H1 (cell line): ENCODE results near the gene ZNF446. TPM values are rescaled to one million over a fixed set of nuclear protein-coding genes. Genes with fewer than 3 reads are reported as not detected.

ENCODE experiments used
- EP300 ChIP-seq, 2 experiments: IDR thresholded peaks; 1 replicate in 1 of 2; 2 replicates in 1 of 2; pipeline ENCODE4 v1.6.1; 2011 to 2012; ENCODE audit warnings: low read depth in 2 of 2, low read length in 2 of 2, mild to moderate bottlenecking in 2 of 2, borderline replicate concordance in 1 of 2, inconsistent platforms in 1 of 2, moderate library complexity in 1 of 2
- polyA plus RNA-seq, 7 experiments: library from polyadenylated mRNA; depleted of rRNA in 3 of 7; stranded (reverse) in 5 of 7; unstranded in 2 of 7; fragments of >200 nt in 5 of 7; fragments of 200-250 nt in 2 of 7; gene quantifications; 1 replicate in 5 of 7; 2 replicates in 1 of 7; 4 replicates in 1 of 7; pipeline versions ENCODE4 v1.2.1 to v1.2.3, GENCODE V29; 2011 to 2013; ENCODE audit warnings: missing spikeins in 2 of 7, mixed read lengths in 2 of 7
- total RNA-seq: library from RNA; stranded (reverse); fragmentation: NEBNext Ultra II Directional; extraction: Animal tissue kit (Norgen Biotek cat#: 25700); gene quantifications from 2 replicates; pipeline ENCODE4 v1.2.1, GENCODE V29; 2021

ZNF446 gene
- total and polyA plus RNA-seq, 2 of the 8 experiments (the other 6 are each of a cell fraction or from before 2014, with no cell fraction given) = 4.1 to 5.5 TPM

DNA sequence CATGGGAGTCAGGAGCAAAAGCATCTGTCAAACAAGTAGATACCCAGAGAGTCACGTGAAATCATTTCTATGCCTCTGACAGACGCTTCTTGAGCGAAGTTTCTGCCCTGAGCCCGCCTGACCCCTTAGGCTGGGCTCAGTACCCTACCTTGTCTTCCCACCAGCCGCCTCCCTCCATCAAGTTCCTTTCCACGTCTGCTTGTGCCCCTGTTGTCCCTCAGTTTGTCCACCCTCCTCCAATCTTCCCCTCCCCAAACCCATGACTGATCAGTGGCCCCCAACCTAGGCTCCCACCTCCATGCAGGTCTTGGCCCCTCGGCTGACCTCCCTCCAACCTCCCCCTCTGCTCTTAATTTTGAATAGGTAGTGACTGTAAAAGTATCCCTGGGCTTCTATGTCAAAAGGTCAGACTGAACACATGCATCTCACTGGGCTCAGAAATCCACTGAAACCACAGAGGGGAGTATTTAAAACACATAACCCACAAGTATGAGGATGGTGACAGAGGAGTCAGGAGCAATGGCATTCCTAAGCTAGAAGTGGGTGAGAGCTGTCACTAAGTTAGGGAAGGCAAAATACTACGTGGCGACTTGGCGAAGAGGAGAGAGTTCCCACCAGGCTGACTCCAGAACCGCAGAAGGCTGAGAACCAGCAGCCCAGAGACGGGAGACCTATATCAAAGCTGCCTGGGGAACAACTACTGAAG is 1.7 kb upstream of the ZNF446 start (continued):
- no peak for TF ChIP-seq EP300 (IDR thresholded peaks at IDR 0.05; ENCODE audit: borderline replicate concordance in 1 of 2, low read depth in 2 of 2, low read length in 2 of 2)
